Measurements from ENCODE around the gene PNKD. TPM values are rescaled to one million over a fixed set of nuclear protein-coding genes. Genes with fewer than 3 reads are reported as not detected.

The PNKD gene
- total and polyA plus RNA-seq, 8 donors = 17.2 to 89.1 (median 23.0) TPM

DNA sequence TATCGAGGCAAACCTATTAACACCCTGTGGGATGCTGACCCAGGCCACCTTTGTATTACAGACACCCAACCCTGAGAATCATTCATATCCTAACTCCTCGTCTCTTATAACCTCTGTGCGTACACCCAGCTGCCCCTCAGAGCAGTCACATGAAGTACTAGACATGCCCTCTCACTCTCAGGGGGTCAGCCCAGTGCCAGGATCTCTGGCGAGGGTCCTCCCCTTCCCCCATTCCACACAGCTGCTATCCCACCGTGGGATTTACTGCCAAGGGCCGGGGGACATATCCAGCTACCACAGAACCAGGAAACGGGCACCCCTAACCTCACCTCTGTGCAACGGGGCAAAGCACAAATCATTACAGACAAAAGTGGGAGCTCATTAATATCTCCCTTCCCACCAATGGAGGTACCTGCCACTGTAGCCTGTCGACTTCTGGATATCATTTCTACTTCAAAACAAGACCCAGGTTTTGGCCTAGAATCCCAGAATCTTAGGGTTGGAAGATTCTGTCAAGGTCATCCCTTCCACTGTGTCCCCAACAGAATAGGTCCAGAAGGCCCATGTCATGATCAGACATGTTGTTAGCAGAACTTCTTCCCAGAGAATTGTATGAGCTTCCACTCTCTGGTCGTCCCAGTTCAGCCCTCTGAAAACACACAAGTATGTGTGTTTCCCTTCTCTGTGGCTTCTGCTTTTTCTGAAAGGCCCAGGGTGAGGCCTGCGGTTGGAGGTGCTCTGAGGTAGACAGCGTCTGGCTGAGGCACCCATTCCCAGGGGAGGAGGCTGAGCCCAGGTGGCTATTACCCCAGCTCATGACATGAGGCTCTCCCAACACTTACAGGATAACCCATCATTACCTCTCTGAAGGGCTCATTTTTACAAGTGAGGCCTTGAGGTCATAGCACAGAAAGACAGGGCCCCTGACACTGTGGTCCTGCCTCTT is 20.3 kb downstream of the PNKD start:
- H3K27me3 ChIP-seq = no peaks in the 10 kb centered on the region
- peaks cover 51 to 70% (median 67%) of the 10 kb centered on the region in 3 donors for H3K4me1 ChIP-seq
- H3K4me3 ChIP-seq = peak overlapping the region; percentile 61 to 91 (median 86)
- 7% methylated on average over 12 of the region's 12 CpGs for WGBS, 2 donors
- peak overlapping the region; percentile 96 to 100 (median 98) for H3K27ac ChIP-seq
- intact Hi-C loops (cut with DNase I) = no loop called here
- no peaks in the 10 kb centered on the region for H3K9me3 ChIP-seq
- DNase-seq = peak in 1 of 6 donors; percentile 15
- ATAC-seq = no peak
- TF ChIP-seq, protein P1, sequence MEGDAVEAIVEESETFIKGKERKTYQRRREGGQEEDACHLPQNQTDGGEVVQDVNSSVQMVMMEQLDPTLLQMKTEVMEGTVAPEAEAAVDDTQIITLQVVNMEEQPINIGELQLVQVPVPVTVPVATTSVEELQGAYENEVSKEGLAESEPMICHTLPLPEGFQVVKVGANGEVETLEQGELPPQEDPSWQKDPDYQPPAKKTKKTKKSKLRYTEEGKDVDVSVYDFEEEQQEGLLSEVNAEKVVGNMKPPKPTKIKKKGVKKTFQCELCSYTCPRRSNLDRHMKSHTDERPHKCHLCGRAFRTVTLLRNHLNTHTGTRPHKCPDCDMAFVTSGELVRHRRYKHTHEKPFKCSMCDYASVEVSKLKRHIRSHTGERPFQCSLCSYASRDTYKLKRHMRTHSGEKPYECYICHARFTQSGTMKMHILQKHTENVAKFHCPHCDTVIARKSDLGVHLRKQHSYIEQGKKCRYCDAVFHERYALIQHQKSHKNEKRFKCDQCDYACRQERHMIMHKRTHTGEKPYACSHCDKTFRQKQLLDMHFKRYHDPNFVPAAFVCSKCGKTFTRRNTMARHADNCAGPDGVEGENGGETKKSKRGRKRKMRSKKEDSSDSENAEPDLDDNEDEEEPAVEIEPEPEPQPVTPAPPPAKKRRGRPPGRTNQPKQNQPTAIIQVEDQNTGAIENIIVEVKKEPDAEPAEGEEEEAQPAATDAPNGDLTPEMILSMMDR (IDR thresholded peaks at IDR 0.05) = no peak
- FAIRE-seq = no peak
- H3K36me3 ChIP-seq = no peaks in the 10 kb centered on the region

DNA sequence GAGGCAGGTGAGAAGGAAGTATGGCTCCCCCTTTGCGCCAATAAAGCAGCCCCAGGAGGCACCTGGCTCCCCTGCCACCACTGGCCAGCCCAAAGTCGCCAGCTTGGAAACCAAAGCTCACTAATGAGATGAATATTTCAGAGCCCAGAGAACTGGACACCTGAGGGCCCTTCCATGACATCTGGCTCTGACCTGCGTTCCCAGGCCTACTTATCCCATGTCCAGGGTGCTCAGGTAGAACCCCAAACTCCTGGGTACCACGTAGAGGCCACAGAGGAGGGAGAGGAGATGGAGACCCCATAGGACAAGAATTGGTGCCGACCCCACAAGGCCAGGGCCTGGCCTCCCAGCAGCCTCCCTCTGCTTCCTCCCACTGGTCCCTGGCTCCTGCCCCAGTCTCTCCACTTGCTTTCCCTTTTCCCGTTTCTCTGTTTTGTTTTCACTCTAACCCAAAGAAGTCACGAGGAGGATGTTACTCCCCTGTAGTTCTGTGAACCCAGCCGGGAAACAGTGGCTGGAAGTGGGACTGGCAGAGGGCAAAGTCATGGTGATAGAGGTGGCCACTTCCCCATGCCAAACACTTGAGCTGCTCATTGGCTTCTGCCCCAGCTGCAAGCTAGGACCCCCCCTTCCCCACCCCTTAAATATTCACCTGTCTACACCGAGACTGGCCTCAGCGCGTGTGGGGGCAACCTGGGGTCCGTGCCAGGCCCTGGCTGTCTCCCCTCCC is 21.2 kb downstream of the PNKD start:
- H3K4me3 ChIP-seq = peak overlapping the region; percentile 61 to 91 (median 86)
- intact Hi-C loops (cut with DNase I) = no loop called here
- H3K4me1 ChIP-seq = peaks cover 42 to 69% (median 67%) of the 10 kb centered on the region in 3 donors
- peak overlapping the region; percentile 96 to 100 (median 98) for H3K27ac ChIP-seq
- TF ChIP-seq, protein P1 (IDR thresholded peaks at IDR 0.05) = no peak
- DNase-seq (peak in 2 of 6 donors; percentile 21 to 59), FAIRE-seq (no peak), ATAC-seq (peak in 3 of 4 donors; percentile 1 to 3 (median 1))
- no peaks in the 10 kb centered on the region for H3K36me3 ChIP-seq
- no peaks in the 10 kb centered on the region for H3K9me3 ChIP-seq
- 9 to 13% methylated on average over 11 to 12 of the region's 12 CpGs for WGBS, 2 donors
- H3K27me3 ChIP-seq = no peaks in the 10 kb centered on the region

DNA sequence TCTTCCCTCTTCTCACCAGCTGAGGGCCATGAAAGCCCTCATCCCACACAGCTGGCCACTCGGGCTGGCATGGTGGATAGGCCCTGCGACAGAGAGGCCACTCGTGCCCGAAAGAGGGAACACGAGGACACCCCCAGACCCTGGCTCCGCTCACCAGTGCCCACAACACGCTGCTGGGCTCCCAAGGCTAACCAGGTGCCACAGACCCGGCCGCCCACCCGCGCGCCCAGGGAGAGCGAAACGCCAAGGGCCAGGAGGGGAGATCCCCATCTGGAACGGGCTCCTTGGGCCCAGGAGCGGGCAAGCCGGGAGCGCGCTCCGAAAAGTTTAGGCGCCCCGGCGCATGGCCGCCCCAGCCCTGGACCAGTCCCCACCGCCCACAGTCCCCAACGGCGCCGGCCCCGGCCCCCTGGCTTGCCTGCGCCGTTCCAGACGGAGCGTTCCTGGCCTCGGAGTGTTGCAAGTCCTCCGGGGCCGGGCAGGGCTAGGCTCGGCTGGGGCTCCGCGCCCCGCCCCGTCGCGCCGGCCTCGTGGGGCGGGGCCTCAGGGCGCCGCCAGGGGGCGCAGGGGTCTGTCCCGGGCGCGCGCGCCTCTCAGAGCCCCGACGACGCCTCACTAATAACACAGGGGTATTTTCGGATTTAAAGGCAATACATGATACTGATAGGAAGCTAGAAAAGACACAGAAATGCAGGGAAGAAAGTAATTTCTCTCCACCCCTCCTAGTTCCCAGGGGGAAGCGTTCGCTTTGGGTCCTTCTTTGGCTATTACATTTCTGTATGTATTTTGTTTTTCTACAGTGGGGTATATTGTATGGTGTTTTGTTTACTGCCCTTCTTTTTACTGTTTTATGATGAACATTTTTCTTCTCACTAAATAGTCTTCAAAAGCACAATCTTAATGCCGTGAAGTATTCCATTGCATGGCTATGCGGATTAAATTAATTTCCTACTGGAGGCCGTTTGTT is 22.0 kb downstream of the PNKD start, which contains the start of gene TMBIM1:
TMBIM1 (minus strand) TSS at position 456 of the 967 bp plus-strand sequence. CDS start 10,362 bp downstream, outside the sequence.
- DNase-seq (peak; percentile 76 to 94 (median 86)), ATAC-seq (peak; percentile 71 to 80 (median 76)), FAIRE-seq (no peak)
- Histone ChIP-seq H3K36me3 (no peaks in the 10 kb centered on the region), H3K27ac (peak within 1 kb of the TSS; percentile 96 to 100 (median 98)), H3K27me3 (no peaks in the 10 kb centered on the region), H3K4me1 (peaks cover 36 to 66% (median 62%) of the 10 kb centered on the region in 3 donors), H3K4me3 (peak within 1 kb of the TSS; percentile 61 to 91 (median 86)), H3K9me3 (no peaks in the 10 kb centered on the region)
- intact Hi-C loops (cut with DNase I) = no loop called here
- TF ChIP-seq, protein P1 (IDR thresholded peaks at IDR 0.05) = peak; percentile 89 to 97 (median 90)
- 2 to 3% methylated on average over 55 to 63 of the region's 63 CpGs for WGBS, 2 donors

DNA sequence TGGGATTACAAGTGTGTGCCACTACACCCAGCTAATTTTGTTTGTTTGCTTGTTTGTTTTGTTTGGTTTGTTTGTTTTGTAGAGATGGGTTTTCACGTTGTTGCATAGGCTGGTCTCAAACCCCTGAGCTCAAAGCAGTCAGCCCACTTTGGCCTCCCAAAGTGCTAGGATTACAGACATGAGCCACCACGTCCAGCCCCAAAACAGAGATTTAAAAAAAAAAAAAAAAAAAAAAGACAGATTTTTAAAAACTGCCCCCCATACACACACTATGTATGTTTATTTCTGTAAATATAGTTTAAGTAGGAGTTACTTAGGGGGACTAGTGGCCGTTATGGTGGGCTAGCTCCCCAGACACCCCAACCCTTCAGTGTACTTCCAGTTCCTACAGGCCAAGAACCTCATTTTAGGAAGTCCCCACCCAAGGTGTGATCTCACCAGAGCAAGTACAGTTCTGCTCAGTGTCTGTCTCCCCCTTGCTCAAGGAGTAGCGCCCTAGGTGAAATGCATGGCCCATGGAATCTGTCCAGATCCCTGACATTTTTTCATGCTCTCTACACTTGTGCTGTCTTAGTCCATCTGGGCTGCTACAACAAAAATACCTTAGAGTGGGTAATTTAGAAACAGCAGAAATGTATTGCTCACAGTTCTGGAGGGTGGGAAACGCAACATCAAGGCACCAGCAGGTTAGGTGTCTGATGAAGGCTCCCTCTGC is 23.6 kb downstream of the PNKD start:
- intact Hi-C loops (cut with DNase I) = no loop called here
- Histone ChIP-seq H3K27ac (peak overlapping the region; percentile 96 to 100 (median 98)), H3K4me3 (no peak overlapping the region), H3K27me3 (no peaks in the 10 kb centered on the region), H3K36me3 (no peaks in the 10 kb centered on the region), H3K4me1 (peaks cover 22 to 56% (median 52%) of the 10 kb centered on the region in 3 donors), H3K9me3 (no peaks in the 10 kb centered on the region)
- TF ChIP-seq, protein P1 (IDR thresholded peaks at IDR 0.05) = no peak
- ATAC-seq (no peak), DNase-seq (peak in 1 of 6 donors; percentile 32), FAIRE-seq (no peak)
- 36 to 37% methylated on average over 5 of the region's 5 CpGs for WGBS, 2 donors
